Right atrium auricular region (tissue), 2 donors: Measurements from ENCODE around the gene KMT2B. TPM values are rescaled to one million over a fixed set of nuclear protein-coding genes. Genes with fewer than 3 reads are reported as not detected.

Experiments used
- DNase-seq: peaks from one replicate; pipeline ENCODE4 v3.0.0-alpha.2; 2019; ENCODE audit warnings: low spot score
- H3K27ac ChIP-seq, 2 donors: fragments of 200-600 bp; sonication (generic); 1 replicate in 1 of 2; 2 replicates in 1 of 2; pipeline ENCODE4 v1.5.1; 2016 to 2019
- H3K27me3 ChIP-seq, 2 donors: fragments of 200-600 bp; sonication (generic); one replicate each; pipeline versions ENCODE4 v1.5.1 to v1.6.0; 2017 to 2019
- H3K36me3 ChIP-seq: fragments of 200-600 bp; sonication (generic); one replicate; pipeline ENCODE4 v1.5.1; 2016
- H3K4me1 ChIP-seq, 2 donors: fragments of 200-600 bp; sonication (generic); one replicate each; pipeline versions ENCODE4 v1.5.1 to v1.6.0; 2017 to 2019
- H3K4me3 ChIP-seq, 2 donors: fragments of 200-600 bp; sonication (generic); 1 replicate in 1 of 2; 2 replicates in 1 of 2; pipeline ENCODE4 v1.5.1; 2017 to 2019; ENCODE audit warnings: mild to moderate bottlenecking in 1 of 2, moderate library complexity in 1 of 2
- H3K9me3 ChIP-seq, 2 donors: fragments of 200-600 bp; sonication (generic); one replicate each; pipeline ENCODE4 v1.5.1; 2019
- CTCF ChIP-seq, 2 donors: fragments of 200-600 bp; sonication (generic); IDR thresholded peaks; one replicate each; pipeline ENCODE4 v1.5.1; 2019; ENCODE audit warnings: antibody characterized with exemption in 2 of 2
- total RNA-seq, 2 donors: library from RNA; depleted of rRNA; stranded (reverse); fragments of >200 nt; gene quantifications; one replicate each; pipeline ENCODE4 v1.1.0, GENCODE V29; 2016

The KMT2B gene
- total RNA-seq, 2 donors from 2014 or later = 11.9 to 12.9 TPM

DNA sequence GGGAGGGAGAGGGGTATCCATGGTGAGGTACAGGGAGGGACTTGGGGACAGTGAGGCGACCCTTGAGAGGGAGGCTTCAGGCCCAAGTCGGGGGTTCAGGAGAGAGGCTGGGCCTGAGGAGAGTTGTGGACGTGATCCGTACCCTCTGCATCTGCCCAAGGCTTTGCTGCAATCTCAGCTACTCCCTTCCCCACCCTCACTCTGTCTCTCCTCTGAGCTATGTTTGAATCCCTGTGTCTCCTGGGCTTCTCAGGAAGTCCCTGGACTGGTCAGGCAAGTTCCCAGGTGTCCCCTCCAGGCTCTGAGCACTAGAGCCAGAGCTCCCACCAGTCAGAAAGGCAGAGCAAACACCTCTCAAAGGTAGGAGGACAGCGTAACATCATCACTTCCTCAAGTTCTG, 32.4 kb downstream of the KMT2B start:
- Histone ChIP-seq H3K9me3 (no peaks in the 10 kb centered on the region), H3K36me3 (peaks cover 28% of the 10 kb centered on the region), H3K4me1 (peaks cover 0 to 36% of the 10 kb centered on the region in 2 donors), H3K27me3 (no peaks in the 10 kb centered on the region), H3K27ac (no peak overlapping the region), H3K4me3 (no peak overlapping the region)
- TF ChIP-seq CTCF (IDR thresholded peaks at IDR 0.05) = no peak
- no peak for DNase-seq

DNA sequence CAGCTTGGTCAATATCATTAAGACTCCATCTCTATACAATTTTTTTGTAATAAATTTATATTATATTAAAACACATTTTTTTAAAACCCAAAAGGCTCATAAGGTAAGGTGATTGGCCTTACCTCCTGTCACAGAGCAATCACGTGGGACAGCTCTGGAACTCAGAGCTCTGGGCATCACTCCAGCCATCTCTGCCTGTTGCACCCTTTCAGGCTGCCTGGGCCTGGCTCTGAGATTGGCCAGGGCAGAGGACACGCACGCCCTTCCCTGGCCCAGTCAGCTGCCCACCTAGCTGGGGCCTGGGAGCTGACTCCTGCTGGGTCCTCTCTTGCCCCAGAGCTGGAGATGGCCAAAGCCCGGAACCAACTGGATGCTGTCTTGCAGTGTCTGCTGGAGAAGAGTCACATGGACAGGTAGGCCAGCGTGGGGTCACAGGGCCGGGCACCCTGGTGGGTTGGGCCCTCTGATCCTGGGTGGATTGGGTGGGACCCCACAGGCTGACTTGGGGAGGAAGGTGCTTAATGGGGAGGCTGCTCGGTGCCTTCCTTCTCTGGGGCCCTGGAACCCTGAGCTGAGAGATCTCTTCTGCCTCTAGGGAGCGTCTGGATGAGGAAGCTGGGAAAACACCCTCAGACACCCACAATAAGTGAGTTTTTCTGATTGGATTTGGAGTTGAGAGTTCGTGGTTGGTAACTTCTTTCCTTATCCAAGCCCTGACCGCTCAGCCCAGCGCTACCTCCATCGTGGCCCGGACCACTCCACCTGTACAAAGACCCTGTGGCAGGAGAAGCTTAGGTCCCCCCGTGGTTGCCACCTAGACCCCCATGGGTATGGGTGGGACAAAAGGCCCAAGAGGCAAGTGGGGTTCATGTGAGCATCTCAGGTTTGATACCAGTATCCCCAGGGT, 34.3 kb downstream of the KMT2B start:
- H3K27me3 ChIP-seq = no peaks in the 10 kb centered on the region
- no peaks in the 10 kb centered on the region for H3K9me3 ChIP-seq
- H3K27ac ChIP-seq = no peak overlapping the region
- no peak overlapping the region for H3K4me3 ChIP-seq
- H3K36me3 ChIP-seq = peaks cover 28% of the 10 kb centered on the region
- H3K4me1 ChIP-seq = peaks cover 0 to 44% of the 10 kb centered on the region in 2 donors
- no peak for DNase-seq
- TF ChIP-seq CTCF (IDR thresholded peaks at IDR 0.05) = no peak

DNA sequence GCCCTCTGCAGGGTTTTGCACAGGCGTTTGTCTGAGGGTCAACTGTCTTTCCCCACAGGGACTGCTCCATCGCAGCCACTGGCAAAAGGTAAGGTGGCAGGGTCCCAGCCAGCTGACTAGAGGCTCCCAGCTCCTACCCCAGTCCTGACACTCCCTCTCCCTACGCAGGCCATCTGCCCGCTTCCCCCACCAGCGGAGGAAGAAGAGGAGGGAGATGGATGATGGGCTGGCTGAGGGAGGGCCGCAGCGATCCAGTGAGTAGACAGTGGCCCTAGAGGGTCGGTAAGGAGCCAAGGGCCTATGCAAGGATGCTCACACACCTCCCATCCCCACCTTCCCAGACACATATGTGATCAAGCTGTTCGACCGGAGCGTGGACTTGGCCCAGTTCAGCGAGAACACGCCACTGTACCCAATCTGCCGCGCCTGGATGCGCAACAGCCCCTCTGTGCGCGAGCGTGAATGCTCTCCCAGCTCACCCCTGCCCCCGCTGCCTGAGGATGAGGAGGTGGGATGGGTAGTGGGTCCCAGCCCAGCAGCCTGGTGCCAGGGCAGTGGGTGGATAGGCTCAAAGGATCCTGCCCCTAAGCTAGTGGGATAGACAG, 35.0 kb downstream of the KMT2B start:
- Histone ChIP-seq H3K27me3 (no peaks in the 10 kb centered on the region), H3K9me3 (no peaks in the 10 kb centered on the region), H3K36me3 (peaks cover 28% of the 10 kb centered on the region), H3K27ac (no peak overlapping the region), H3K4me1 (peaks cover 0 to 43% of the 10 kb centered on the region in 2 donors), H3K4me3 (no peak overlapping the region)
- DNase-seq = no peak
- no peak for TF ChIP-seq CTCF (IDR thresholded peaks at IDR 0.05)

DNA sequence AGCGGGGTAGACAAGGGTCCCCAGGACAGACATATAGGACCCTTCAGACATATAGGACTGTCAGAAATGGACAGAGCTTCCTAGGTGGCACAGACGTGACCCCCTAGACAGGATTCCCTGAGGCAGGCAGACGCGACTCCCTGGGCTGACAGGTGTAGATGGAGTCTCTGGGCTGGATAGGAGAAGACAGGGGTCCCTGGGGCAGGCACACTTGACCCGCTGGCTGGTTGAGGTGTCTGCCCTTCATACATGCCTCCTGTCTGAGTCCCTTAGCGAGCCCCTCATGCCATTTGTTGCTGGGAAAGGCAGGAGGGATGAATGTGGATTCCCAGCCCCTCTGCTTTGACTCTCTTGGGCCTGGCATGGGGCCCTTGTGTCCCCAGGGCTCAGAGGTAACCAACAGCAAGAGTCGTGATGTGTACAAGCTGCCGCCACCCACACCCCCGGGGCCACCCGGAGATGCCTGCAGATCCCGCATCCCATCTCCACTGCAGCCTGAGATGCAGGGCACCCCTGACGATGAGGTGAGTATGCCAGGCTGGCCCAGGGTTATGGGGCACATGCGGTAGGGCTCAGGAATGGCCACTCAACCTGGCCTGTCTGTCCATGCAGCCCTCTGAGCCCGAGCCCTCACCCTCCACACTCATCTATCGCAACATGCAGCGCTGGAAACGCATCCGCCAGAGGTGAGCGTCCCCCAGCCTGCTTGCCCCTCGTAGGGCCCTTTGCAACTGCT, 36.0 kb downstream of the KMT2B start:
- TF ChIP-seq CTCF (IDR thresholded peaks at IDR 0.05) = no peak
- DNase-seq = no peak
- Histone ChIP-seq H3K36me3 (peaks cover 28% of the 10 kb centered on the region), H3K4me1 (peaks cover 0 to 44% of the 10 kb centered on the region in 2 donors), H3K27me3 (no peaks in the 10 kb centered on the region), H3K27ac (peak overlapping the region; percentile 97 to 98), H3K4me3 (no peak overlapping the region), H3K9me3 (no peaks in the 10 kb centered on the region)

DNA sequence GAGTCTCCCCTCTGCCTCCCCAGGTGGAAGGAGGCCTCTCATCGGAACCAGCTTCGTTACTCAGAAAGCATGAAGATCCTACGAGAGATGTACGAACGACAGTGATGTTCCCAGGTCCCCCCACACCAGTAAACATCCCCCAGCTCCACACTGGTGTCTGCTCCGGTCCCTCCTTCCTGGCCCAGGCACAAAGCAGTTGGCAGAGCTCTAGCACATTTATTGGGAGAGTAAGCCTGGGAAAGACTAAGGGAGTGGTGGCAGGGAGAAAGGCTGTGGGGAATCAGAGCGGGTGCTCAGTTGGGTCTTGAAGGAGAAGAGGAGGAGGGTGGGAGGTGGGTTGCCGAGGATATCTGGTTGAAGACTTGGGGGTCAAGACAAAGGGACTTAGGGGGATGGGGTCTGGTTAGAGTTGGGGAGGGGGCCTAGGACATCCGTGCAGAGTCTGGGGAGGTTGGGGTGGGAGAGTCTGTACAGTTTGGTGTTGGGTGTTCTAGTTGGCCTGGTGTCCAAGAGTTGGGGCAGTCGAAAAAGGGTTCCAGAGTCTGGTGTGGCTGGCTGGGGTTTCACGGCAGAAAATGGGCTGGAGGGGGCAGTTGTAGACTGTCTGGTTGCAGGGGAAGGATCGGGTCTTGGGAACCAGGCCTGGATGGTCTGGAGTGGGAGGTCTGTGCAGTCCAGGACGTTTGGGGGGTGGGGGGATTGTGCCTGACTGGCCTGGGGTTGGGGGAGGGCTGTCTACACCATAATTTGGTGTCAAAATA, 36.7 kb downstream of the KMT2B start:
- no peak for TF ChIP-seq CTCF (IDR thresholded peaks at IDR 0.05)
- no peak for DNase-seq
- H3K4me3 ChIP-seq = peak overlapping the region in 1 of 2 donors; percentile 93
- peak overlapping the region; percentile 97 to 98 for H3K27ac ChIP-seq
- H3K27me3 ChIP-seq = no peaks in the 10 kb centered on the region
- no peaks in the 10 kb centered on the region for H3K9me3 ChIP-seq
- peaks cover 28% of the 10 kb centered on the region for H3K36me3 ChIP-seq
- H3K4me1 ChIP-seq = peaks cover 0 to 44% of the 10 kb centered on the region in 2 donors
